DOHH2 (cell line): ENCODE data around the gene SCN8A.

ENCODE experiments used
- H3F3A ChIP-seq: fragments of 200-600 bp; sonication (generic), shearing (Covaris generic); 2 replicates; pipeline ENCODE4 v1.6.0; 2016; ENCODE audit warnings: antibody characterized with exemption, mild to moderate bottlenecking; ENCODE audit not compliant: control insufficient read depth, insufficient read depth
- H3K27ac ChIP-seq: fragments of 200-600 bp; sonication (generic); 2 replicates; pipeline ENCODE4 v1.5.1; 2014; ENCODE audit warnings: low read depth, mild to moderate bottlenecking, low read length, moderate library complexity
- H3K27me3 ChIP-seq: fragments of 200-600 bp; sonication (generic); 2 replicates; pipeline ENCODE4 v1.6.1; 2014; ENCODE audit warnings: mild to moderate bottlenecking, low read length, mixed read lengths; ENCODE audit not compliant: control insufficient read depth
- H3K36me3 ChIP-seq: fragments of 200-600 bp; sonication (generic); 2 replicates; pipeline ENCODE4 v1.6.1; 2014; ENCODE audit warnings: mild to moderate bottlenecking, low read length, moderate library complexity, mixed read lengths; ENCODE audit not compliant: control insufficient read depth
- H3K4me1 ChIP-seq: fragments of 200-600 bp; sonication (generic); 2 replicates; pipeline ENCODE4 v1.6.1; 2014; ENCODE audit warnings: mild to moderate bottlenecking, low read length, mixed read lengths; ENCODE audit not compliant: control insufficient read depth
- H3K4me2 ChIP-seq: fragments of 200-600 bp; sonication (generic); 2 replicates; pipeline ENCODE4 v1.6.0; 2014; ENCODE audit warnings: mild to moderate bottlenecking, low read length, moderate library complexity
- H3K4me3 ChIP-seq: fragments of 200-600 bp; sonication (generic); 2 replicates; pipeline ENCODE4 v1.5.1; 2014; ENCODE audit warnings: mild to moderate bottlenecking, low read length, mixed read lengths
- H3K79me2 ChIP-seq: fragments of 200-600 bp; sonication (generic); 2 replicates; pipeline ENCODE4 v1.6.1; 2014; ENCODE audit warnings: mild to moderate bottlenecking, low read length, mixed read lengths; ENCODE audit not compliant: control insufficient read depth
- H3K9me2 ChIP-seq: fragments of 200-600 bp; sonication (generic); replicated peaks from 2 replicates; pipeline ENCODE4 v1.6.1; 2014; ENCODE audit warnings: mild to moderate bottlenecking, low read length, mixed read lengths; ENCODE audit not compliant: control insufficient read depth
- H3K9me3 ChIP-seq: fragments of 200-600 bp; sonication (generic); 2 replicates; pipeline ENCODE4 v1.6.1; 2014; ENCODE audit warnings: antibody characterized with exemption, low read length, mixed read lengths; ENCODE audit not compliant: control insufficient read depth, insufficient read depth
- H4K20me1 ChIP-seq: fragments of 200-600 bp; sonication (generic); 2 replicates; pipeline ENCODE4 v1.6.0; 2014; ENCODE audit warnings: low read depth, mild to moderate bottlenecking, antibody characterized with exemption, low read length, moderate library complexity; ENCODE audit not compliant: control insufficient read depth, insufficient read depth
- CTCF ChIP-seq: fragments of 200-600 bp; sonication (generic); IDR thresholded peaks from one replicate; pipeline ENCODE4 v1.5.1; 2014; ENCODE audit warnings: antibody characterized with exemption, mild to moderate bottlenecking, low read depth, low read length; ENCODE audit not compliant: poor library complexity, severe bottlenecking
- EZH2phosphoT487 ChIP-seq: fragments of 200-600 bp; sonication (generic); IDR thresholded peaks from 2 replicates; pipeline ENCODE4 v1.6.1; 2017; ENCODE audit warnings: borderline replicate concordance, mild to moderate bottlenecking, antibody characterized with exemption, low read length, moderate library complexity, mixed read lengths

SCN8A gene

GRCh38 chr12:51801027-51801426 is 210.0 kb downstream of the SCN8A start:
- no peaks in the 10 kb centered on the region for H3K9me2 ChIP-seq

GRCh38 chr12:51806896-51807295 is 215.9 kb downstream of the SCN8A start:
- Histone ChIP-seq H3K27me3 (0 out of 2 replicates have a peak, but pooled peaks cover 3% of the 10 kb centered on the region), H3F3A (no peaks in the 10 kb centered on the region), H3K36me3 (no peaks in the 10 kb centered on the region), H3K4me2 (no peak overlapping the region), H3K27ac (no peak overlapping the region), H3K4me3 (no peak overlapping the region), H3K9me2 (no peaks in the 10 kb centered on the region), H3K9me3 (no peaks in the 10 kb centered on the region), H3K79me2 (no peaks in the 10 kb centered on the region), H4K20me1 (no peaks in the 10 kb centered on the region), H3K4me1 (peaks cover 3% of the 10 kb centered on the region; the same call in 1 of the 2 replicates)
- TF ChIP-seq CTCF (no peak), EZH2phosphoT487 (no peak)

More at GRCh38 chr12:51801027-51801426, 210.0 kb downstream of the SCN8A start:
- Histone ChIP-seq H4K20me1 (no peaks in the 10 kb centered on the region), H3K4me3 (no peak overlapping the region), H3K4me1 (no peaks in the 10 kb centered on the region), H3K27ac (no peak overlapping the region), H3K9me3 (no peaks in the 10 kb centered on the region), H3F3A (no peaks in the 10 kb centered on the region), H3K79me2 (no peaks in the 10 kb centered on the region), H3K4me2 (no peak overlapping the region), H3K27me3 (no peaks in the 10 kb centered on the region), H3K36me3 (no peaks in the 10 kb centered on the region)
- TF ChIP-seq CTCF (no peak), EZH2phosphoT487 (no peak)

- Histone ChIP-seq H3K4me3 (no peak overlapping the region), H3K9me2 (no peaks in the 10 kb centered on the region), H3K27me3 (0 out of 2 replicates have a peak, but pooled peaks cover 5% of the 10 kb centered on the region), H4K20me1 (no peaks in the 10 kb centered on the region), H3K4me1 (peaks cover 3% of the 10 kb centered on the region; the same call in 1 of the 2 replicates), H3K27ac (no peak overlapping the region), H3K9me3 (no peaks in the 10 kb centered on the region), H3F3A (no peaks in the 10 kb centered on the region), H3K79me2 (no peaks in the 10 kb centered on the region), H3K36me3 (no peaks in the 10 kb centered on the region), H3K4me2 (no peak overlapping the region)
- TF ChIP-seq CTCF (no peak), EZH2phosphoT487 (no peak)
These were observed 218.2 kb downstream of the SCN8A start for GRCh38 chr12:51809193-51809592.
